ENCODE results near the gene HNRNPC.

DNA sequence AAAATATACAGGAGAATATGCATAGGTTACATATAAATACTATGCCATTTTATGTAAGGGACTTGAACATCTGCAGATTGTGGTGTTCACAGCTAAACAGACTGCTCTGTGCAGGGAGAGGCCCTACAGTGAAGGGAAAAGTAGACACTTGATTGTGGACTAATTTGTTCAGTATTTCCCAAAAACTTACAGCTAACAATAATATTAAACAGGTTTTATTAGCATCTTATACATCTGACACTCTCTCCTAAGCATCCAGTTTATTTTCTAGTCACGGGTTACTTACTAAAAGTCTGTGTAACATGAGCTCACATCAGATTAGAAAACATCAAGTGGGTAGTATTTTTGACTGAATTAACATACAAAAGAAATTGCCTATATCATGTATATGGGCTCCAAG, 60.1 kb downstream of the HNRNPC start:
- TF ChIP-seq, protein P1, sequence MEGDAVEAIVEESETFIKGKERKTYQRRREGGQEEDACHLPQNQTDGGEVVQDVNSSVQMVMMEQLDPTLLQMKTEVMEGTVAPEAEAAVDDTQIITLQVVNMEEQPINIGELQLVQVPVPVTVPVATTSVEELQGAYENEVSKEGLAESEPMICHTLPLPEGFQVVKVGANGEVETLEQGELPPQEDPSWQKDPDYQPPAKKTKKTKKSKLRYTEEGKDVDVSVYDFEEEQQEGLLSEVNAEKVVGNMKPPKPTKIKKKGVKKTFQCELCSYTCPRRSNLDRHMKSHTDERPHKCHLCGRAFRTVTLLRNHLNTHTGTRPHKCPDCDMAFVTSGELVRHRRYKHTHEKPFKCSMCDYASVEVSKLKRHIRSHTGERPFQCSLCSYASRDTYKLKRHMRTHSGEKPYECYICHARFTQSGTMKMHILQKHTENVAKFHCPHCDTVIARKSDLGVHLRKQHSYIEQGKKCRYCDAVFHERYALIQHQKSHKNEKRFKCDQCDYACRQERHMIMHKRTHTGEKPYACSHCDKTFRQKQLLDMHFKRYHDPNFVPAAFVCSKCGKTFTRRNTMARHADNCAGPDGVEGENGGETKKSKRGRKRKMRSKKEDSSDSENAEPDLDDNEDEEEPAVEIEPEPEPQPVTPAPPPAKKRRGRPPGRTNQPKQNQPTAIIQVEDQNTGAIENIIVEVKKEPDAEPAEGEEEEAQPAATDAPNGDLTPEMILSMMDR (IDR thresholded peaks at IDR 0.05; ENCODE audit: poor library complexity): no peak
- no peak for TF ChIP-seq EZH2phosphoT487 (IDR thresholded peaks at IDR 0.05; ENCODE audit: low read depth, severe bottlenecking, unreplicated experiment)
- TF ChIP-seq EZH2 (IDR thresholded peaks at IDR 0.05; ENCODE audit: borderline replicate concordance): no peak
